ENCODE data around the gene SUGCT.

The SUGCT gene

GRCh38 chr7:40483630-40484029, 348.8 kb downstream of the SUGCT start:
- no peaks in the 10 kb centered on the region for H3K9me3 ChIP-seq (ENCODE audit: control insufficient read depth in 1 of 2, low read length in 2 of 2)
- no peaks in the 10 kb centered on the region for H3K4me1 ChIP-seq (ENCODE audit: control insufficient read depth in 1 of 2, insufficient read depth in 2 of 2, low read length in 2 of 2)
- H3K27ac ChIP-seq (ENCODE audit: low read length): no peak overlapping the region
- H3K36me3 ChIP-seq (ENCODE audit: control insufficient read depth in 1 of 2, insufficient read depth in 2 of 2, low read length in 2 of 2): no peaks in the 10 kb centered on the region
- no peaks in the 10 kb centered on the region for H3K27me3 ChIP-seq (ENCODE audit: low read depth, low read length)
- no peak overlapping the region for H3K4me3 ChIP-seq (ENCODE audit: low read depth in 1 of 2, low read length in 2 of 2)

GRCh38 chr7:40489844-40490602, 355.2 kb downstream of the SUGCT start:
- no peak overlapping the region for H3K4me3 ChIP-seq (ENCODE audit: low read depth in 1 of 2, low read length in 2 of 2)
- H3K9me3 ChIP-seq (ENCODE audit: control insufficient read depth in 1 of 2, low read length in 2 of 2): no peaks in the 10 kb centered on the region
- no peaks in the 10 kb centered on the region for H3K36me3 ChIP-seq (ENCODE audit: control insufficient read depth in 1 of 2, insufficient read depth in 2 of 2, low read length in 2 of 2)
- H3K27ac ChIP-seq (ENCODE audit: low read length): no peak overlapping the region
- no peaks in the 10 kb centered on the region for H3K4me1 ChIP-seq (ENCODE audit: control insufficient read depth in 1 of 2, insufficient read depth in 2 of 2, low read length in 2 of 2)
- no peaks in the 10 kb centered on the region for H3K27me3 ChIP-seq (ENCODE audit: low read depth, low read length)

- no peak overlapping the region for H3K4me3 ChIP-seq (ENCODE audit: low read depth in 1 of 2, low read length in 2 of 2)
These were observed 355.8 kb downstream of the SUGCT start for GRCh38 chr7:40490603-40490924.

GRCh38 chr7:40492946-40493345, 358.1 kb downstream of the SUGCT start:
- Histone ChIP-seq H3K4me1 (ENCODE audit: control insufficient read depth in 1 of 2, insufficient read depth in 2 of 2, low read length in 2 of 2) (no peaks in the 10 kb centered on the region), H3K36me3 (ENCODE audit: control insufficient read depth in 1 of 2, insufficient read depth in 2 of 2, low read length in 2 of 2) (no peaks in the 10 kb centered on the region), H3K27ac (ENCODE audit: low read length) (no peak overlapping the region), H3K27me3 (ENCODE audit: low read depth, low read length) (no peaks in the 10 kb centered on the region), H3K9me3 (ENCODE audit: control insufficient read depth in 1 of 2, low read length in 2 of 2) (no peaks in the 10 kb centered on the region), H3K4me3 (ENCODE audit: low read depth in 1 of 2, low read length in 2 of 2) (no peak overlapping the region)

More at GRCh38 chr7:40490603-40490924, 355.8 kb downstream of the SUGCT start:
- no peak overlapping the region for H3K27ac ChIP-seq (ENCODE audit: low read length)
- no peaks in the 10 kb centered on the region for H3K27me3 ChIP-seq (ENCODE audit: low read depth, low read length)
- H3K36me3 ChIP-seq (ENCODE audit: control insufficient read depth in 1 of 2, insufficient read depth in 2 of 2, low read length in 2 of 2): no peaks in the 10 kb centered on the region
- no peaks in the 10 kb centered on the region for H3K9me3 ChIP-seq (ENCODE audit: control insufficient read depth in 1 of 2, low read length in 2 of 2)
- H3K4me1 ChIP-seq (ENCODE audit: control insufficient read depth in 1 of 2, insufficient read depth in 2 of 2, low read length in 2 of 2): no peaks in the 10 kb centered on the region

- Histone ChIP-seq H3K27ac (ENCODE audit: low read length) (no peak overlapping the region), H3K27me3 (ENCODE audit: low read depth, low read length) (no peaks in the 10 kb centered on the region), H3K36me3 (ENCODE audit: control insufficient read depth in 1 of 2, insufficient read depth in 2 of 2, low read length in 2 of 2) (no peaks in the 10 kb centered on the region), H3K9me3 (ENCODE audit: control insufficient read depth in 1 of 2, low read length in 2 of 2) (no peaks in the 10 kb centered on the region), H3K4me3 (ENCODE audit: low read depth in 1 of 2, low read length in 2 of 2) (no peak overlapping the region), H3K4me1 (ENCODE audit: control insufficient read depth in 1 of 2, insufficient read depth in 2 of 2, low read length in 2 of 2) (no peaks in the 10 kb centered on the region)
These were observed 358.8 kb downstream of the SUGCT start for GRCh38 chr7:40493609-40494051.

GRCh38 chr7:40498924-40499510, 364.2 kb downstream of the SUGCT start:
- Histone ChIP-seq H3K27me3 (ENCODE audit: low read depth, low read length) (no peaks in the 10 kb centered on the region), H3K9me3 (ENCODE audit: control insufficient read depth in 1 of 2, low read length in 2 of 2) (no peaks in the 10 kb centered on the region), H3K27ac (ENCODE audit: low read length) (no peak overlapping the region)

GRCh38 chr7:40499718-40500117, 364.9 kb downstream of the SUGCT start:
- Histone ChIP-seq H3K27ac (ENCODE audit: low read length) (no peak overlapping the region), H3K36me3 (ENCODE audit: control insufficient read depth in 1 of 2, insufficient read depth in 2 of 2, low read length in 2 of 2) (no peaks in the 10 kb centered on the region)

More at GRCh38 chr7:40498924-40499510, 364.2 kb downstream of the SUGCT start:
- H3K4me1 ChIP-seq (ENCODE audit: control insufficient read depth in 1 of 2, insufficient read depth in 2 of 2, low read length in 2 of 2): no peaks in the 10 kb centered on the region
- H3K4me3 ChIP-seq (ENCODE audit: low read depth in 1 of 2, low read length in 2 of 2): no peak overlapping the region
- H3K36me3 ChIP-seq (ENCODE audit: control insufficient read depth in 1 of 2, insufficient read depth in 2 of 2, low read length in 2 of 2): no peaks in the 10 kb centered on the region

GRCh38 chr7:40500219-40500618, 365.4 kb downstream of the SUGCT start:
- Histone ChIP-seq H3K4me1 (ENCODE audit: control insufficient read depth in 1 of 2, insufficient read depth in 2 of 2, low read length in 2 of 2) (no peaks in the 10 kb centered on the region), H3K27me3 (ENCODE audit: low read depth, low read length) (no peaks in the 10 kb centered on the region), H3K27ac (ENCODE audit: low read length) (no peak overlapping the region), H3K9me3 (ENCODE audit: control insufficient read depth in 1 of 2, low read length in 2 of 2) (no peaks in the 10 kb centered on the region), H3K36me3 (ENCODE audit: control insufficient read depth in 1 of 2, insufficient read depth in 2 of 2, low read length in 2 of 2) (no peaks in the 10 kb centered on the region), H3K4me3 (ENCODE audit: low read depth in 1 of 2, low read length in 2 of 2) (no peak overlapping the region)

More at GRCh38 chr7:40499718-40500117, 364.9 kb downstream of the SUGCT start:
- Histone ChIP-seq H3K27me3 (ENCODE audit: low read depth, low read length) (no peaks in the 10 kb centered on the region), H3K4me3 (ENCODE audit: low read depth in 1 of 2, low read length in 2 of 2) (no peak overlapping the region), H3K4me1 (ENCODE audit: control insufficient read depth in 1 of 2, insufficient read depth in 2 of 2, low read length in 2 of 2) (no peaks in the 10 kb centered on the region), H3K9me3 (ENCODE audit: control insufficient read depth in 1 of 2, low read length in 2 of 2) (no peaks in the 10 kb centered on the region)

- H3K36me3 ChIP-seq (ENCODE audit: control insufficient read depth in 1 of 2, insufficient read depth in 2 of 2, low read length in 2 of 2): no peaks in the 10 kb centered on the region
- H3K9me3 ChIP-seq (ENCODE audit: control insufficient read depth in 1 of 2, low read length in 2 of 2): peaks cover 0 to 2% of the 10 kb centered on the region in 2 donors
- H3K27ac ChIP-seq (ENCODE audit: low read length): no peak overlapping the region
- no peaks in the 10 kb centered on the region for H3K4me1 ChIP-seq (ENCODE audit: control insufficient read depth in 1 of 2, insufficient read depth in 2 of 2, low read length in 2 of 2)
- no peak overlapping the region for H3K4me3 ChIP-seq (ENCODE audit: low read depth in 1 of 2, low read length in 2 of 2)
- no peaks in the 10 kb centered on the region for H3K27me3 ChIP-seq (ENCODE audit: low read depth, low read length)
These were observed 367.6 kb downstream of the SUGCT start for GRCh38 chr7:40502359-40502758.

- Histone ChIP-seq H3K4me1 (ENCODE audit: control insufficient read depth in 1 of 2, insufficient read depth in 2 of 2, low read length in 2 of 2) (no peaks in the 10 kb centered on the region), H3K36me3 (ENCODE audit: control insufficient read depth in 1 of 2, insufficient read depth in 2 of 2, low read length in 2 of 2) (no peaks in the 10 kb centered on the region), H3K9me3 (ENCODE audit: control insufficient read depth in 1 of 2, low read length in 2 of 2) (peaks cover 0 to 2% of the 10 kb centered on the region in 2 donors), H3K27ac (ENCODE audit: low read length) (no peak overlapping the region), H3K4me3 (ENCODE audit: low read depth in 1 of 2, low read length in 2 of 2) (no peak overlapping the region), H3K27me3 (ENCODE audit: low read depth, low read length) (no peaks in the 10 kb centered on the region)
These were observed 371.4 kb downstream of the SUGCT start for GRCh38 chr7:40506158-40506557.

- H3K27ac ChIP-seq (ENCODE audit: low read length): no peak overlapping the region
- no peaks in the 10 kb centered on the region for H3K27me3 ChIP-seq (ENCODE audit: low read depth, low read length)
- H3K36me3 ChIP-seq (ENCODE audit: control insufficient read depth in 1 of 2, insufficient read depth in 2 of 2, low read length in 2 of 2): no peaks in the 10 kb centered on the region
- no peaks in the 10 kb centered on the region for H3K4me1 ChIP-seq (ENCODE audit: control insufficient read depth in 1 of 2, insufficient read depth in 2 of 2, low read length in 2 of 2)
- no peak overlapping the region for H3K4me3 ChIP-seq (ENCODE audit: low read depth in 1 of 2, low read length in 2 of 2)
- H3K9me3 ChIP-seq (ENCODE audit: control insufficient read depth in 1 of 2, low read length in 2 of 2): peaks cover 0 to 2% of the 10 kb centered on the region in 2 donors
These were observed 372.4 kb downstream of the SUGCT start for GRCh38 chr7:40507166-40507565.

Measured in muscle layer of duodenum (tissue), 2 donors.